GM19240 (cell line): ENCODE data around the gene SMPDL3A.

ENCODE experiments used
- DNase-seq: peaks from one replicate; pipeline ENCODE4 v3.0.0; 2011; ENCODE audit warnings: low spot score; ENCODE audit not compliant: insufficient read length

The SMPDL3A gene

GRCh38 chr6:122804962-122805485, 16.0 kb downstream of the SMPDL3A start:
- no peak for DNase-seq

GRCh38 chr6:122806291-122806690, 17.2 kb downstream of the SMPDL3A start:
- DNase-seq = no peak

- no peak for DNase-seq
Measured at GRCh38 chr6:122808121-122808885, 19.2 kb downstream of the SMPDL3A start.

- no peak for DNase-seq
Measured at GRCh38 chr6:122809001-122809400, 19.9 kb downstream of the SMPDL3A start.

GRCh38 chr6:122809691-122810090, 20.6 kb downstream of the SMPDL3A start:
- no peak for DNase-seq

- DNase-seq = no peak
Measured at GRCh38 chr6:122810189-122810588, 21.1 kb downstream of the SMPDL3A start.

- DNase-seq = no peak
Measured at GRCh38 chr6:122817358-122817757, 28.3 kb downstream of the SMPDL3A start.

GRCh38 chr6:122817766-122818165, 28.7 kb downstream of the SMPDL3A start:
- DNase-seq = no peak

GRCh38 chr6:122818866-122819265, 29.8 kb downstream of the SMPDL3A start:
- no peak for DNase-seq

GRCh38 chr6:122821095-122821494, 32.0 kb downstream of the SMPDL3A start:
- no peak for DNase-seq

- no peak for DNase-seq
Measured at GRCh38 chr6:122825163-122825562, 36.1 kb downstream of the SMPDL3A start.

- DNase-seq = no peak
Measured at GRCh38 chr6:122829456-122829855, 40.4 kb downstream of the SMPDL3A start.

- no peak for DNase-seq
Measured at GRCh38 chr6:122831511-122831910, 42.5 kb downstream of the SMPDL3A start.

GRCh38 chr6:122832459-122832858, 43.4 kb downstream of the SMPDL3A start:
- DNase-seq = no peak

GRCh38 chr6:122833021-122833491, 44.0 kb downstream of the SMPDL3A start:
- DNase-seq = no peak

GRCh38 chr6:122838060-122838780, 49.2 kb downstream of the SMPDL3A start:
- no peak for DNase-seq

- DNase-seq = peak; percentile 46
Measured at GRCh38 chr6:122839472-122839871, 50.4 kb downstream of the SMPDL3A start.

GRCh38 chr6:122839906-122840305, 50.8 kb downstream of the SMPDL3A start:
- no peak for DNase-seq

GRCh38 chr6:122845464-122845863, 56.4 kb downstream of the SMPDL3A start:
- no peak for DNase-seq

GRCh38 chr6:122845916-122846612, 57.0 kb downstream of the SMPDL3A start:
- no peak for DNase-seq

- DNase-seq = no peak
Measured at GRCh38 chr6:122853259-122853995, 64.4 kb downstream of the SMPDL3A start.
